Stimulated activated CD8-positive, alpha-beta memory T cell treated with anti-CD3 and anti-CD28 coated beads, Interleukin-2, amount 100 ng/mL, for 1 hour (primary cell): ENCODE results near the gene ZNF598.

Source experiments
- DNase-seq, 2 donors: peaks; one replicate each; pipeline ENCODE4 v3.0.0-alpha.2; 2020; ENCODE audit warnings: low read depth in 2 of 2

ZNF598 gene

GRCh38 chr16:2009791-2010510 lies at the start of gene ZNF598:
Gene ZNF598, minus strand, starts transcription at chr16:2009821.
- DNase-seq = peak; percentile 55 to 68

DNA sequence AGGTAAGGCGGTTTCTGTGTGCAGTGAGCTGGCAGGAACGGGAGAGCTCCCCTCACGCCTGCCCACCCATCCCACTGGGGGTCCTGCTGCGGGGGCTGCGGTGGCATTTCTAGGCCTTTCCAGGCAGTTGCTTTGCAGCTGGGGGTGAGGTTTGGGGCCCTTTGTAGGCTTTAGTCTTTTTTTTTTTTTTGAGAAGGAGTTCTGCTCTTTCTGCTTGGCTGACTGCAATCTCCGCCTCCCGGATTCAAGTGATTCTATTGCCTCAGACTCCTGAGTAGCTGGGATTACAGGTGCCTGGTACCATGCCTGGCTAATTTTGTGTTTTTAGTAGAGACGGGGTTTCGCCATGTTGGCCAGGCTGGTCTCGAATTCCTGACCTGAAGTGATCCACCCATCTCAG lies 49.3 kb upstream of the ZNF598 start:
- DNase-seq = no peak

DNA sequence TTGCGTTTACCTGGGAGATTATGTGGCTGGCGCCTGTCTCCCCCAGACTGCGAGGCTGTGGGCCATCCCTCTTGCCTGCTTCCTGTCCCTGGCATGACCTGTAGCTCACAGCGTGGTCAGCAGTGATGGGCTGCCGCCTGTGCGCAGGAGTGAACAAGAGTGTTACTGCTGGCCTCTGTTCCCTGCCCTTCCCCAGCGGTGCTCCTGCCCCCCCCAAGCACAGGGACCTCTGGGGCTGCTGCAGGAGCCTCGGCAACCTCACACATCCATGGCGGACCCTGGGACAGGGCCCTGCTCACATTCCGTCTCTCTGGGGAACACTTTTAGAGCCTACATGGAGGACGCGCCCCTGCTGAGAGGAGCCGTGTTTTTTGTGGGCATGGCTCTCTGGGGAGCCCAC lies 48.8 kb upstream of the ZNF598 start:
- DNase-seq = no peak

- DNase-seq = no peak
These were observed 47.8 kb upstream of the ZNF598 start for GRCh38 chr16:2057438-2057837.

DNA sequence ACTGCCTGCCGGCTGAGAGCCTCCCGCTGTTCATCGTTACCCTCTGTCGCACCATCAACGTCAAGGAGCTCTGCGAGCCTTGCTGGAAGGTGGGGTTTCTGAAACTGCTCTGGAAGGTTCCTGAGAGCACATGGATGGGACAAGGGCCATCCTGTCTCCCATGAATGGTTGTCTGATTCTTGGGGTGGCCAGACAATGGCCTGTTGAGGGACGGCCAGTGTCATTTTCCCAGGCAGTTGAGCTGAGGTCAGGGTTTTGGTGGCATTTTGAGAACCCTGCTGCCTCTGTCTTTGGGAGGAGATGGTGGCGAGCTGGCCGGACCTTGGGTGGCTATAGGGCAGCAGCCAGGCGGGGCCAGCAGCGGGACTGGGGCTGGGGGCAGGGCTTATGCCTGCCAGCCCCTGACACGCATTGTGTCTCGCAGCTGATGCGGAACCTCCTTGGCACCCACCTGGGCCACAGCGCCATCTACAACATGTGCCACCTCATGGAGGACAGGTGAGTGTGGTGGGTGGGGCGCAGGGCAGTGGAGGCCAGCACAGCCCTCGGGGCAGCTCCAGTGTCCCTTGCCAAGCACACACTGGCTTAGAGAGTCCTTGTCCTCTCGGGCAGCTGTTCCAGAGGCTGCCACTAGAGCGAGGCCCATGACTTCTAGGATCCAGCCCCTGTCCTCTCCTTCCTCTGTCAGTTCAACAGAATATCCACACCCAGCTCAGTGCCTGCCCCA lies 47.2 kb upstream of the ZNF598 start:
- DNase-seq = no peak

DNA sequence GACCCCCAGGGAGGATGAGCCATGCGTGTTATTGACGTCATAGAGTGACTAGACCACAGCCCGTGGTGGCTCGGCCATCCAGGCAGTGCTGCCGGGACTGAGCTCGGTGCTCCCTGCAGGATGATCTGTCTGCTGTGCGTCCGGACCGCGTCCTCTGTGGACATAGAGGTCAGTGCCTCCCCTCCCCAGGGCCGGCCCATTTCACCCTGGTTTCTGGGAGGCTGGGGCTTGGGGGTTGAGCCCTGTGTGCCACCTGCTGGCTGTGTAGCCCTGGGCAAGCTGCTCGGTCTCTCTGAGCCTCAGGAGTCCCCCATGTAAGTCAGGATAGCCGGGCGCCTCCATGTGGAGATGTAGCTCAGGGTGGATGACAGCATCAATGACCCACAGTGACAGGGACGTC lies 46.5 kb upstream of the ZNF598 start:
- no peak for DNase-seq

GRCh38 chr16:2054543-2055245 lies 45.1 kb upstream of the ZNF598 start:
- DNase-seq = no peak

DNA sequence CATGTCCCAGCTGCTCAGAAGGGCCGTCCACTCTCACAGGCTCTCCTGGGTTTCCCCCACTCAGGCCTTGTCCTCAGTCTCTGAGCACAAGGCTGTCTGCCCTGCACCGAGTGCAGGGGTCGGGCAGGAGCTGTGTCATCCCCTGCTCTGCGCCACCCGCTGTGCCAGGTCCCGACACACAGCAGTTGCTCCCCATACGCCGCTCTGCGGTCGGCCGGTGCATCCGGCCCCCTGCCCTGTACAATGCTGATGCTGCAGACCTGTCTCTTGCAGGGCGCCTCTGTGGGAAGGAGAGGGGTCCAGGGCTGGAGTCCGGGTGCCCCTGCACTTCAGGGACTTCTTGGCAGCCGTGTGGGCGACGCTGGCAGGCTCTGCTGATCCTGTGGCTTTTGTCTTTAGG lies 44.3 kb upstream of the ZNF598 start:
- no peak for DNase-seq

- DNase-seq = no peak
These were observed 43.6 kb upstream of the ZNF598 start for GRCh38 chr16:2053211-2053610.

- DNase-seq = no peak
These were observed 38.5 kb upstream of the ZNF598 start for GRCh38 chr16:2048116-2048543.

- DNase-seq = peak; percentile 82 to 88
These were observed 37.9 kb upstream of the ZNF598 start, which contains the start of the genes NTHL1 and TSC2 for GRCh38 chr16:2047330-2048115. Gene NTHL1, minus strand, starts transcription at chr16:2047834. Its CDS starts 11 bp downstream, at chr16:2047823. Gene TSC2, plus strand, starts transcription at chr16:2047985. Its CDS starts 631 bp downstream, at chr16:2048616.

DNA sequence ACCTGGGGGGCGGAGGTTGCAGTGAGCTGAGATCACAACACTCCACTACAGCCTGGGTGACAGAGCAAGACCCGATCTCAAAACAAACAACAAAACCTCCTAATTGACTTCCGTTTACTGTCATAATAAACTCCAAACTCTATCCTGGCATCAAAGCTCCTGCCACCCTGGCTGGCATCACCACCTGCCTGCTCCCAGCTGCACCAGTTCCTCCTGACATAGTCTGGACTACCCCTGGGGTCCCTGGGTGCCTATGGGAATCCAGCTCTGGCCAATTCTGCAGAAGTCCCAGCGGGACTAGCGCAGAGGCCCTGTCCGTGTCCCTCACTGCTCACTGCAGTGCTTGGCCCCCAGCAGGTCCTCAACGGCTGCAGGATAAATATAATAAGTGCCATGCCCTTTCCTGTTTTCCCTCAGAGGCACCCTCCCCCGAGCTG lies 37.3 kb upstream of the ZNF598 start:
- DNase-seq = no peak

GRCh38 chr16:2045965-2046892 lies 36.6 kb upstream of the ZNF598 start:
- no peak for DNase-seq

DNA sequence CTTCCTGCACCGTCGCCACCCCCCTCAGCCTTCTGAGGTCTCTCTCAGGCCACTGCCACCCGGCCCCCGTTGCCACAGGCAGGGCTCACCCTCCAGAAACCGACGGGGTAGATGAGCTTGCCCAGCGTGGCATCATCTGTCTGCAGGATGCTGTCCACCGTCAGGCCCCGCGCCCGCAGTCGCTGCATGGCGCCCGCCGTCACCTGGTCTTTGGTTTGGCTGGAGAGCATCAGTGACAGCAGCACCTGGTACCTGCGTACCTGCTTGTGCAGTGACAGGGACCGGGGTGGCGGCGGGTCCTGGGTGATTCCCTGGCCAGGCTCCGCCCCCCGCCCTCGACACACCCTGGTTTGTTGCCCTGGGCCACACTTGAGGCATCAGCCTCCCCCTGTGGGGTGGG lies 34.9 kb upstream of the ZNF598 start:
- no peak for DNase-seq

- DNase-seq = no peak
These were observed 34.2 kb upstream of the ZNF598 start for GRCh38 chr16:2043667-2044451.

- no peak for DNase-seq
These were observed 33.5 kb upstream of the ZNF598 start for GRCh38 chr16:2042986-2043666.

- no peak for DNase-seq
These were observed 32.8 kb upstream of the ZNF598 start for GRCh38 chr16:2042171-2042985.

DNA sequence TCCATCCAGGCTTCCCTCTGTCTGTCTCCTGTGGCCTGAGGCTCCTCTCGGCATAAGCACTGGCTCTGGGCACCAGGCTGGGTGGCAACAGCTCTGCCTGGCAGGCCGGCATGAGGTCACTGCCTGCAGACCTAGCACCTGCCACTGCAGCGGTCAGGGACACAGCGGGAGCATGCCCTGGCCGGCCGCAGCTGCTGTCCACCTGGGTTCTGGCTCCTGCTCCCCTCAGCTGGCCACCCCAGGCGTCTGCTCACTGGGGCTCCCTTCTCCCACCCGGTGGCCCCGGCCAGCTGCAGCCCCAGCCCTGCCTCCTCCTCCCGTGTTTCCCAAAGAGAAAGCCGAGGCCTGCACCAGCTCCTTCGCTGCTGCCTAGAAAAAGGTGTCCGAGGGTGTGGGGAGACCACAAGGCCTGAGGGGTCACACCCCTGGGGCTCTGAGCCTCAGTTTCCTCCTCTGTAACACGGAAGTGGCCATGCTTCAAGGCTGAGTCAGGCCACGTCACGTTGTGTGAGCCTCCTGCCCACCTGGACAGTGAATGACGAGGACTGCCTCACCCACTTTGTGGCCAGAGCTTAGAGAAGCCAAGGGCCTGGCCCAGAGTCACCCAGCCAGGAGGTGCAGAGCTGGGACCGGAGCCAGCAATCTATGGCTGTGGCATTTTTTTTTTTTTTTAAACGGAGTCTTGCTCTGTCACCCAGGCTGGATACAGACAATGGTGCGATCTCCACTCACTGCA lies 31.3 kb upstream of the ZNF598 start:
- DNase-seq = no peak
